Kidney (tissue), 14 donors: ENCODE results near the gene PCMT1. TPM values are rescaled to one million over a fixed set of nuclear protein-coding genes. Genes with fewer than 3 reads are reported as not detected.
A peak's percentile ranks its signal among the peaks of the same experiment; 100 is the strongest.

Source experiments
- DNase-seq, 5 donors: peaks; one replicate each; pipeline ENCODE4 v3.0.0-alpha.2; 2013 to 2020
- FAIRE-seq: peaks from 2 replicates; lab custom pipeline; 2012; peaks lifted over from hg19 to GRCh38; lab: Jason Lieb, UNC
- H3K27ac ChIP-seq, 2 donors: one replicate each; pipeline ENCODE4 v1.7.0; 2013; ENCODE audit warnings: low read depth in 2 of 2, low read length in 2 of 2, inconsistent platforms in 1 of 2
- H3K27me3 ChIP-seq: one replicate; pipeline ENCODE4 v1.7.1; 2013; ENCODE audit warnings: low read length, inconsistent platforms; ENCODE audit not compliant: control insufficient read depth, insufficient read depth
- H3K36me3 ChIP-seq, 3 donors: one replicate each; pipeline versions ENCODE4 v1.7.0 to v1.7.1; 2013; ENCODE audit warnings: low read length in 3 of 3, control low read depth in 1 of 3, inconsistent platforms in 1 of 3; ENCODE audit not compliant: insufficient read depth in 3 of 3, control insufficient read depth in 2 of 3
- H3K4me1 ChIP-seq, 3 donors: one replicate each; pipeline versions ENCODE4 v1.7.0 to v1.7.1; 2013; ENCODE audit warnings: low read length in 3 of 3, inconsistent platforms in 1 of 3, low read depth in 1 of 3; ENCODE audit not compliant: control insufficient read depth in 2 of 3, insufficient read depth in 2 of 3
- H3K4me3 ChIP-seq, 3 donors: one replicate each; pipeline versions ENCODE4 v1.7.0 to v1.8.1; 2013; ENCODE audit warnings: low read length in 3 of 3, control low read depth in 1 of 3, inconsistent platforms in 1 of 3
- H3K9ac ChIP-seq, 3 donors: one replicate each; pipeline versions ENCODE4 v1.7.0 to v1.7.1; 2013; ENCODE audit warnings: low read length in 3 of 3, control low read depth in 1 of 3, inconsistent platforms in 1 of 3
- H3K9me3 ChIP-seq, 3 donors: one replicate each; pipeline versions ENCODE4 v1.7.0 to v1.7.1; 2013; ENCODE audit warnings: low read length in 3 of 3, control low read depth in 1 of 3, inconsistent platforms in 1 of 3; ENCODE audit not compliant: control insufficient read depth in 2 of 3, insufficient read depth in 1 of 3
- CTCF ChIP-seq: IDR thresholded peaks from 3 replicates; pipeline ENCODE4 v1.5.1; 2012; ENCODE audit warnings: mild to moderate bottlenecking, moderate library complexity, borderline replicate concordance; ENCODE audit not compliant: insufficient read depth; ENCODE audit errors: extremely low read depth
- intact Hi-C: fragments of 100-400 bp; cut with DNase I; formaldehyde crosslinking; loops from one replicate; pipeline ENCODE4 v1.11.1; 2022
- polyA plus RNA-seq: library from polyadenylated mRNA; stranded (reverse); fragments of 350-450 nt; fragmentation: Illumina TruSeq; extraction: RNeasy Lipid Tissue Mini Kit (QIAGEN cat#74804); gene quantifications from one replicate; pipeline ENCODE4 v1.2.3, GENCODE V29; 2014; ENCODE audit warnings: low read depth, low replicate concordance; ENCODE audit not compliant: insufficient read depth
- total RNA-seq: library from RNA; stranded (reverse); fragmentation: NEBNext Ultra II Directional; extraction: Animal tissue kit (Norgen Biotek cat#: 25700); gene quantifications from one replicate; pipeline ENCODE4 v1.2.1, GENCODE V29; 2021
- donor health status: control.
- donor health status: control.
- donor health status: control.
- donor health status: control.
- donor health status: control.
- donor health status: DM: yes; HTN: yes; CAD: no.
- donor health status: Normal renal cell carcinoma (clear cell type).

The PCMT1 gene
- total and polyA plus RNA-seq, 2 donors from 2014 or later: 62.8 to 71.2 TPM

DNA sequence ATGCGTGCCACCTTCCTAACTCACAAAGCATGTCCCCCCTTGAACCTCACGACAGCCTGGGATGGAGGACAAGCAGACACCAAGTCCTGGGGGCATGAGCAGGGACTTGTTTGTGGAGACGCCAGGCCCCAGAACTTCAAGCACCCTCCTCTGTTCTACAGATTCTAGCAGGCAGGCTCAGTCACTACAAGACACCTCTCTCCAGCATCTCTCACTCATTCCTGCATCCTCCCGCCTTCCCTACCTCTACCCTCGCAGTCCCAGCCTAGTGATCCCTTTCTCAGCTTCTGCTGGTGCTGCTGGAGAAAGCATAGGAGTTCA lies 110.9 kb downstream of the PCMT1 start:
- Histone ChIP-seq H3K27ac (no peak overlapping the region), H3K9ac (no peak overlapping the region), H3K4me3 (peak overlapping the region in 1 of 3 donors; percentile 0), H3K27me3 (no peaks in the 10 kb centered on the region), H3K9me3 (no peaks in the 10 kb centered on the region), H3K36me3 (no peaks in the 10 kb centered on the region), H3K4me1 (peaks cover 2 to 14% (median 10%) of the 10 kb centered on the region in 3 donors)
- DNase-seq (no peak), FAIRE-seq (no peak)
- TF ChIP-seq CTCF: no peak
- intact Hi-C loops: no loop called here

Other genes with a start within 250 kb of the PCMT1 start
- 30.1 TPM for gene PPIL4, start 203.7 kb upstream of the PCMT1 start, total RNA-seq
- 18.0 TPM for gene PPIL4, start 203.7 kb upstream of the PCMT1 start, polyA plus RNA-seq
- 58.9 TPM for gene GINM1, start 183.4 kb upstream of the PCMT1 start, total RNA-seq
- 81.7 TPM for gene GINM1, start 183.4 kb upstream of the PCMT1 start, polyA plus RNA-seq
- gene KATNA1, start 101.0 kb upstream of the PCMT1 start, total RNA-seq: 16.0 TPM
- gene KATNA1, start 101.0 kb upstream of the PCMT1 start, polyA plus RNA-seq: 18.1 TPM
- 32.4 TPM for gene LATS1, start 31.6 kb upstream of the PCMT1 start, total RNA-seq
- 3.3 TPM for gene LATS1, start 31.6 kb upstream of the PCMT1 start, polyA plus RNA-seq
- gene NUP43, start 3.2 kb upstream of the PCMT1 start, total RNA-seq: 36.1 TPM
- 9.9 TPM for gene NUP43, start 3.2 kb upstream of the PCMT1 start, polyA plus RNA-seq
- 34.0 TPM for gene LRP11, start 114.6 kb downstream of the PCMT1 start, total RNA-seq
- gene LRP11, start 114.6 kb downstream of the PCMT1 start, polyA plus RNA-seq: 22.1 TPM
- 1.0 TPM for gene RAET1E, start 148.4 kb downstream of the PCMT1 start, total RNA-seq
- 3.1 TPM for gene RAET1E, start 148.4 kb downstream of the PCMT1 start, polyA plus RNA-seq
- 0.41 TPM for gene RAET1G, start 173.4 kb downstream of the PCMT1 start, total RNA-seq
- 1.3 TPM for gene RAET1G, start 173.4 kb downstream of the PCMT1 start, polyA plus RNA-seq
- gene ULBP2, start 192.3 kb downstream of the PCMT1 start, total RNA-seq: 1.3 TPM
- gene ULBP2, start 192.3 kb downstream of the PCMT1 start, polyA plus RNA-seq: 2.5 TPM
- gene ULBP1, start 214.2 kb downstream of the PCMT1 start, total RNA-seq: 0.72 TPM
- 0.47 TPM for gene ULBP1, start 214.2 kb downstream of the PCMT1 start, polyA plus RNA-seq